PC-3 (cell line): ENCODE results near the gene CDK11A.

ENCODE experiments used
- CTCF ChIP-seq: fragments of 300-600 bp; sonication (generic); conservative IDR thresholded peaks from 2 replicates; pipeline ENCODE4 v1.5.1; 2017; ENCODE audit warnings: antibody characterized with exemption, low read depth, mild to moderate bottlenecking, low read length
- EZH2 ChIP-seq: fragments of 300-600 bp; sonication (generic); IDR thresholded peaks from one replicate; pipeline ENCODE4 v1.6.1; 2017; ENCODE audit warnings: antibody characterized with exemption, mild to moderate bottlenecking, low read length; ENCODE audit not compliant: unreplicated experiment

- TF ChIP-seq CTCF (no peak), EZH2 (no peak)
Measured at GRCh38 chr1:1672181-1672965, 51.8 kb downstream of the CDK11A start.
